SK-N-SH (cell line): Measurements from ENCODE around the gene RABGAP1L. TPM values are rescaled to one million over a fixed set of nuclear protein-coding genes. Genes with fewer than 3 reads are reported as not detected.

Experiments used
- CTCF ChIA-PET: fragments of 300-600, 350-600 bp; formaldehyde crosslinking; extraction: SDS; loops from one replicate; lab custom pipeline; 2021; lab: Yijun Ruan, JAX
- POLR2A ChIA-PET: fragments of 350-600 bp; sonication (Branson Sonifier 250); formaldehyde crosslinking; extraction: SDS; loops from one replicate; lab custom pipeline; 2020; ENCODE audit warnings: antibody characterized with exemption, inconsistent platforms; lab: Yijun Ruan, JAX
- DNase-seq: peaks from one replicate; pipeline ENCODE4 v3.0.0; 2012
- H2AFZ ChIP-seq: fragments of 200-600 bp; sonication (generic); 2 replicates; pipeline ENCODE4 v1.8.1; 2016; ENCODE audit warnings: antibody characterized with exemption, mild to moderate bottlenecking, low read depth
- H3F3A ChIP-seq: fragments of 200-600 bp; sonication (generic); replicated peaks from 2 replicates; pipeline ENCODE3; 2016; ENCODE audit warnings: antibody characterized with exemption, mild to moderate bottlenecking; ENCODE audit not compliant: insufficient read depth
- H3K27ac ChIP-seq, 2 experiments: fragments of 200-500 bp in 1 of 2; fragments of 200-600 bp in 1 of 2; sonication (Bioruptor generic) in 1 of 2; sonication (generic), shearing (Covaris generic) in 1 of 2; 2 replicates each; pipeline versions ENCODE4 v1.5.1 to v1.6.1; 2014 to 2016; ENCODE audit warnings: low read depth in 2 of 2, inconsistent platforms in 1 of 2, low read length in 1 of 2, mild to moderate bottlenecking in 1 of 2, mixed read lengths in 1 of 2
- H3K27me3 ChIP-seq: fragments of 200-600 bp; sonication (generic), shearing (Covaris generic); 2 replicates; pipeline ENCODE4 v1.6.1; 2016; ENCODE audit warnings: mixed run types; ENCODE audit not compliant: insufficient read depth
- H3K36me3 ChIP-seq, 2 experiments: fragments of 200-500 bp in 1 of 2; fragments of 200-600 bp in 1 of 2; sonication (Bioruptor generic) in 1 of 2; sonication (generic) in 1 of 2; replicated peaks in 1 of 2; 2 replicates each; pipeline versions ENCODE3 to v1.5.1; 2014 to 2016; ENCODE audit warnings: low read length in 1 of 2, mild to moderate bottlenecking in 1 of 2; ENCODE audit not compliant: insufficient read depth in 2 of 2, control insufficient read depth in 1 of 2
- H3K4me1 ChIP-seq, 2 experiments: fragments of 200-500 bp in 1 of 2; fragments of 200-600 bp in 1 of 2; sonication (Bioruptor generic) in 1 of 2; sonication (generic), shearing (Covaris generic) in 1 of 2; 2 replicates each; pipeline versions ENCODE4 v1.5.1 to v1.6.1; 2014 to 2016; ENCODE audit warnings: low read depth in 1 of 2, low read length in 1 of 2, mixed run types in 1 of 2; ENCODE audit not compliant: insufficient read depth in 2 of 2, control insufficient read depth in 1 of 2
- H3K4me2 ChIP-seq: fragments of 200-600 bp; sonication (generic), shearing (Covaris generic); 2 replicates; pipeline ENCODE4 v1.6.1; 2017; ENCODE audit warnings: mixed run types
- H3K4me3 ChIP-seq, 2 experiments: fragments of 200-500 bp in 1 of 2; fragments of 200-600 bp in 1 of 2; sonication (Bioruptor generic) in 1 of 2; sonication (generic), shearing (Covaris generic) in 1 of 2; 2 replicates each; pipeline versions ENCODE4 v1.5.1 to v1.8.1; 2014 to 2016; ENCODE audit warnings: low read depth in 2 of 2, inconsistent platforms in 1 of 2, low read length in 1 of 2, mild to moderate bottlenecking in 1 of 2, mixed read lengths in 1 of 2, moderate library complexity in 1 of 2
- H3K79me2 ChIP-seq: fragments of 200-600 bp; sonication (generic); 2 replicates; pipeline ENCODE4 v1.8.1; 2017; ENCODE audit warnings: mild to moderate bottlenecking; ENCODE audit not compliant: insufficient read depth
- H3K9ac ChIP-seq: fragments of 200-600 bp; sonication (generic); 2 replicates; pipeline ENCODE4 v1.6.1; 2017; ENCODE audit warnings: mixed run types
- H3K9me2 ChIP-seq: fragments of 200-600 bp; sonication (generic); 2 replicates; pipeline ENCODE4 v1.6.1; 2017; ENCODE audit warnings: mixed run types
- H3K9me3 ChIP-seq: fragments of 200-600 bp; sonication (generic); 2 replicates; pipeline ENCODE4 v1.6.1; 2017; ENCODE audit warnings: mixed run types, mild to moderate bottlenecking, moderate library complexity
- H4K20me1 ChIP-seq: fragments of 200-600 bp; sonication (generic); 2 replicates; pipeline ENCODE4 v1.6.1; 2017; ENCODE audit warnings: mild to moderate bottlenecking, mixed run types; ENCODE audit not compliant: insufficient read depth
- CHD2 ChIP-seq: fragments of 150-350 bp; IDR thresholded peaks from 2 replicates; pipeline ENCODE4 v1.6.1; 2018; ENCODE audit warnings: low read length; ENCODE audit not compliant: partially characterized antibody
- CTCF ChIP-seq: fragments of 200-600 bp; sonication (generic); IDR thresholded peaks from 2 replicates; pipeline ENCODE4 v1.6.1; 2017; ENCODE audit warnings: antibody characterized with exemption, mild to moderate bottlenecking, moderate library complexity
- ELF1 ChIP-seq: IDR thresholded peaks from 2 replicates; pipeline ENCODE4 v1.4.0; 2012
- EP300 ChIP-seq, 2 experiments: IDR thresholded peaks; 2 replicates each; pipeline versions ENCODE4 v1.4.0 to v1.6.1; 2012; ENCODE audit warnings: borderline replicate concordance in 1 of 2, low read depth in 1 of 2, low read length in 1 of 2
- EZH2phosphoT487 ChIP-seq: fragments of 200-600 bp; sonication (generic); IDR thresholded peaks from 2 replicates; pipeline ENCODE4 v1.6.1; 2017; ENCODE audit warnings: low read depth, mixed run types, mild to moderate bottlenecking, antibody characterized with exemption, moderate library complexity, borderline replicate concordance
- FOXM1 ChIP-seq: IDR thresholded peaks from 2 replicates; pipeline ENCODE4 v1.4.0; 2012; ENCODE audit warnings: low read depth, mild to moderate bottlenecking
- GABPA ChIP-seq: IDR thresholded peaks from 2 replicates; pipeline ENCODE4 v1.4.0; 2012; ENCODE audit warnings: low read depth, mild to moderate bottlenecking
- GATA2 ChIP-seq: sonication (generic); formaldehyde crosslinking; IDR thresholded peaks from 2 replicates; pipeline ENCODE4 v1.5.0; 2020; ENCODE audit warnings: mild to moderate bottlenecking, missing genetic modification reagents
- IRF3 ChIP-seq: fragments of 150-350 bp; IDR thresholded peaks from 2 replicates; pipeline ENCODE4 v1.6.1; 2016; ENCODE audit warnings: mild to moderate bottlenecking, low read depth, low read length
- MAX ChIP-seq: IDR thresholded peaks from 2 replicates; pipeline ENCODE4 v1.4.0; 2012; ENCODE audit warnings: low read depth
- MXI1 ChIP-seq: IDR thresholded peaks from 2 replicates; pipeline ENCODE4 v1.6.1; 2012; ENCODE audit warnings: mild to moderate bottlenecking, low read depth, low read length, improper control_type of control experiment
- NFIC ChIP-seq: IDR thresholded peaks from 2 replicates; pipeline ENCODE4 v1.4.0; 2012; ENCODE audit warnings: borderline replicate concordance
- NRF1 ChIP-seq: IDR thresholded peaks from 2 replicates; pipeline ENCODE4 v1.6.1; 2012; ENCODE audit warnings: low read depth, mild to moderate bottlenecking, low read length
- POLR2AphosphoS5 ChIP-seq: IDR thresholded peaks from 2 replicates; pipeline ENCODE4 v1.6.1; 2012; ENCODE audit warnings: low read depth, low read length
- RAD21 ChIP-seq: IDR thresholded peaks from 2 replicates; pipeline ENCODE4 v1.6.1; 2012; ENCODE audit warnings: mild to moderate bottlenecking, low read length
- REST ChIP-seq: IDR thresholded peaks from 2 replicates; pipeline ENCODE4 v1.6.1; 2012; ENCODE audit warnings: mild to moderate bottlenecking, low read depth, low read length, moderate library complexity
- RXRA ChIP-seq: IDR thresholded peaks from 2 replicates; pipeline ENCODE4 v1.4.0; 2012; ENCODE audit warnings: low read depth, mild to moderate bottlenecking, borderline replicate concordance
- SMC3 ChIP-seq: IDR thresholded peaks from 2 replicates; pipeline ENCODE4 v1.6.1; 2012; ENCODE audit warnings: low read depth, low read length, improper control_type of control experiment
- YY1 ChIP-seq: IDR thresholded peaks from 2 replicates; pipeline ENCODE4 v1.4.0; 2012; ENCODE audit warnings: low read depth, mild to moderate bottlenecking
- polyA plus RNA-seq, 3 experiments: library from polyadenylated mRNA; depleted of rRNA; stranded (reverse); fragments of >200 nt; gene quantifications; 2 replicates each; pipeline ENCODE4 v1.2.3, GENCODE V29; 2012
- TF ChIP-seq, protein P1 (sequence below): IDR thresholded peaks from 2 replicates; pipeline ENCODE4; 2012

RABGAP1L gene
- polyA plus RNA-seq, 1 of the 3 experiments (the other 2 are of a cell fraction), result 7.2 TPM

DNA sequence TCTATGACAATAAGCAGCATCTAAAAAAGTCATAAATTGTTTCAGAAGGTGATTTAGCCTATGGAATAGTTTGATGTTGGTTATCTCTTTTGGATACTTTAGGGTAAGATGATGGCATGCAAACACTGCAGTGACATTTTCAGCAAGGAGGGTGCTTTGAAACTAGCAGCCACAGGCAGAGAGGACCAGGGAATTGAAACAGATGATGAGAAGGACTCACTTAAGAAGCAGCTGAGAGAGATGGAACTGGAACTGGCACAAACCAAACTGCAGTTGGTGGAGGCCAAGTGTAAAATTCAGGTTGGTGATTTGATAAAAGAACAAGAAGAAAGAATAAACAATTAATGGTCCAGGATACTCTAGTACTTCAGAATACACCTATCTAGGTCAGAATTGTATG lies 829.2 kb downstream of the RABGAP1L start:
- no peak overlapping the region for H3K4me2 ChIP-seq
- H3K4me3 ChIP-seq, result no peak overlapping the region
- POLR2A ChIA-PET, result no interaction called here
- DNase-seq, result no peak
- H3K27me3 ChIP-seq, result no peaks in the 10 kb centered on the region
- H3K9me2 ChIP-seq, result no peaks in the 10 kb centered on the region
- no peak overlapping the region for H3K27ac ChIP-seq
- H3K79me2 ChIP-seq, result no peaks in the 10 kb centered on the region
- no peak overlapping the region for H2AFZ ChIP-seq
- no peaks in the 10 kb centered on the region; a peak in 1 of 4 replicates for H3K4me1 ChIP-seq
- H4K20me1 ChIP-seq, result no peaks in the 10 kb centered on the region
- CTCF ChIA-PET, result interaction anchor here (1.0 kb wide), 1 partner anchor 218 kb away, joined by 3 read pairs; no protein-coding TSS in a partner anchor
- H3K36me3 ChIP-seq, result peaks cover 2 to 4% of the 10 kb centered on the region in 2 experiments
- peaks cover 4% of the 10 kb centered on the region for H3F3A ChIP-seq
- no peaks in the 10 kb centered on the region for H3K9me3 ChIP-seq
- TF ChIP-seq RAD21 (no peak), SMC3 (no peak), NFIC (no peak), CTCF (no peak), REST (no peak), MXI1 (no peak), MAX (no peak), EP300 (IDR thresholded peaks at IDR 0.05; ENCODE audit: borderline replicate concordance in 1 of 2, low read depth in 1 of 2, low read length in 1 of 2) (no peak), EZH2phosphoT487 (no peak), CHD2 (no peak), ELF1 (no peak), POLR2AphosphoS5 (no peak), YY1 (no peak), NRF1 (no peak), RXRA (no peak), IRF3 (no peak), FOXM1 (no peak), GABPA (no peak), GATA2 (CRISPR knock-in tag) (no peak)
- TF ChIP-seq, protein P1, sequence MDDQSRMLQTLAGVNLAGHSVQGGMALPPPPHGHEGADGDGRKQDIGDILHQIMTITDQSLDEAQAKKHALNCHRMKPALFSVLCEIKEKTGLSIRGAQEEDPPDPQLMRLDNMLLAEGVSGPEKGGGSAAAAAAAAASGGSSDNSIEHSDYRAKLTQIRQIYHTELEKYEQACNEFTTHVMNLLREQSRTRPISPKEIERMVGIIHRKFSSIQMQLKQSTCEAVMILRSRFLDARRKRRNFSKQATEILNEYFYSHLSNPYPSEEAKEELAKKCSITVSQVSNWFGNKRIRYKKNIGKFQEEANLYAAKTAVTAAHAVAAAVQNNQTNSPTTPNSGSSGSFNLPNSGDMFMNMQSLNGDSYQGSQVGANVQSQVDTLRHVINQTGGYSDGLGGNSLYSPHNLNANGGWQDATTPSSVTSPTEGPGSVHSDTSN, result no peak
- H3K9ac ChIP-seq, result no peak overlapping the region
